GM10248 (cell line): ENCODE data around the gene COQ9.
"Not testable (repeated sequence)": the region's sequence is repeated elsewhere in the genome, so short reads cannot be mapped to it uniquely, and the experiment has no call there.

ENCODE experiments used
- CTCF ChIA-PET: fragments of 300-600 bp; sonication (Branson Sonifier 250); formaldehyde crosslinking; extraction: SDS; loops from one replicate; lab custom pipeline; 2021; ENCODE audit warnings: antibody characterized with exemption; lab: Yijun Ruan, JAX
- POLR2A ChIA-PET: fragments of 350-650 bp; sonication (Branson Sonifier 250); formaldehyde crosslinking; extraction: SDS; loops from one replicate; lab custom pipeline; 2020; ENCODE audit warnings: antibody characterized with exemption; lab: Yijun Ruan, JAX
- DNase-seq: peaks from one replicate; pipeline ENCODE4 v3.0.0; 2012; ENCODE audit errors: extremely low spot score
- TF ChIP-seq, protein P1 (sequence below): IDR thresholded peaks from 2 replicates; pipeline ENCODE4 v1.5.1; 2012; ENCODE audit warnings: mild to moderate bottlenecking, low read depth; ENCODE audit errors: extremely low read depth, missing control alignments, control extremely low read depth

COQ9 gene

DNA sequence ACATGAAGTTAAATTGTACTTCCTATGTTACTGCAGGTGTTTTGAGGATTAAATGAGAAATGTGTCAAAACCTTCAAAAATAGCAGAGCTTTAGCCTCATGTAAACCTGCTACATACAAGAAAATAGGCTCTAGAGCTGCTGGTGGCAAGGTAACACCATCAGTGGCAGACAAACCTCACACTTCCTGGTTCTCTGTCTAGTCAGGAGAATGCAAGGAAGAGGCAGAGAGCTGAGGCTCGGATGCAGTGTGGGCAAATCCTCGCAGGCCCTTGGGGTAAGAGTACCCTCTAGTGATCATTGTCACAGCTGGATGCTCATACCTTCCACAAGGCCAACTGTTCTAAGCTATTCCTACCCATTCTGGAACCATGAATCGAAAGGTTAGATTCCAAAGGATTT is 14.3 kb upstream of the COQ9 start:
- POLR2A ChIA-PET: interaction anchor here (1.8 kb wide), 1 partner anchor 14 kb away, joined by 5 read pairs; the partner anchor contains the start of genes CIAPIN1 and COQ9
- TF ChIP-seq, protein P1, sequence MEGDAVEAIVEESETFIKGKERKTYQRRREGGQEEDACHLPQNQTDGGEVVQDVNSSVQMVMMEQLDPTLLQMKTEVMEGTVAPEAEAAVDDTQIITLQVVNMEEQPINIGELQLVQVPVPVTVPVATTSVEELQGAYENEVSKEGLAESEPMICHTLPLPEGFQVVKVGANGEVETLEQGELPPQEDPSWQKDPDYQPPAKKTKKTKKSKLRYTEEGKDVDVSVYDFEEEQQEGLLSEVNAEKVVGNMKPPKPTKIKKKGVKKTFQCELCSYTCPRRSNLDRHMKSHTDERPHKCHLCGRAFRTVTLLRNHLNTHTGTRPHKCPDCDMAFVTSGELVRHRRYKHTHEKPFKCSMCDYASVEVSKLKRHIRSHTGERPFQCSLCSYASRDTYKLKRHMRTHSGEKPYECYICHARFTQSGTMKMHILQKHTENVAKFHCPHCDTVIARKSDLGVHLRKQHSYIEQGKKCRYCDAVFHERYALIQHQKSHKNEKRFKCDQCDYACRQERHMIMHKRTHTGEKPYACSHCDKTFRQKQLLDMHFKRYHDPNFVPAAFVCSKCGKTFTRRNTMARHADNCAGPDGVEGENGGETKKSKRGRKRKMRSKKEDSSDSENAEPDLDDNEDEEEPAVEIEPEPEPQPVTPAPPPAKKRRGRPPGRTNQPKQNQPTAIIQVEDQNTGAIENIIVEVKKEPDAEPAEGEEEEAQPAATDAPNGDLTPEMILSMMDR: no peak
- CTCF ChIA-PET: interaction anchor here (1.4 to 5.4 kb wide), 6 partner anchors 8 to 133 kb away, joined by 5 to 49 read pairs (median 8); partner anchors contain the start of gene POLR2C
- DNase-seq: no peak

DNA sequence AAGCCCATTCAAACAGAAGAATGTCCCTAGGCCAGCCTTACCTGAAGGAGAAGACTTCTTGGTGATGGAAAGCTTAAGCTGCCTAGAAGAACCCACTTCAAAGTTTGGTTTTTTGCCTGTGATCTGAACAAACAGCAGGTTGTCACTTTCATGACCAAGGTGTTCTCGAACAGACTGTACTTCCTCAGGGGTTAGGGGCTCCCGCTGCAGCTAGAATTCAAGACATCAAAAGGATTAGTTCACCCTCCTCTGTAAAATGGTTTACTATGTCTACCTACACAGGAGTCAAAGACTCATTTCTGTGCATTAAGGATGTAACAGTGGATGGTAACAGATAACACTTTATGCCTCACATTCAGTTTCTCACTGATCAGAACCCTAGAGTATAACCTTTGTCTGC is 13.3 kb upstream of the COQ9 start:
- no peak for DNase-seq
- ChIA-PET POLR2A (interaction anchor here (1.8 kb wide), 1 partner anchor 13 kb away, joined by 5 read pairs; the partner anchor contains the start of genes CIAPIN1 and COQ9), CTCF (interaction anchor here (2.6 to 5.4 kb wide), 2 partner anchors 12 to 16 kb away, joined by 12 to 49 read pairs; no protein-coding TSS in a partner anchor)
- TF ChIP-seq, protein P1: no peak

DNA sequence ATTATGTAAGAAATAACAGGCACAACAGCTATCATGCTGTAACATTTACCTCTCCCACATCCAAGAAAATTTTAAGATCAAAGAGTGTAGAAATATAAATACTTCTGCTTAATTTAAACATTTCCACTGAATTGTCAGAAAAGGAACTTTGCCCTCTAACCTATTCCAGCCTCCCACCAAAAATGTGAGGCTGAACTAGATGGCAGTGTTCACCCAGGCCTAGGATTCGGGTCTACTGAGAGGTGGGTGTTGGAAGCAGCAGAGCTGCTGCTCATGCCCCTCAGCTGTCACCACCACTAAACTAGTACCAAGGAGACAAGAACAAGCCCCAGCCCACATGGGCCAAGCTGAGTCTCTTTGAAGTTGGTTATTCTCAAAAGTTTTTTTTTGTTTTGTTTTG is 11.4 kb upstream of the COQ9 start:
- ChIA-PET POLR2A (no interaction called here), CTCF (interaction anchor here (1.0 to 1.5 kb wide), 4 partner anchors 9 to 18 kb away, joined by 3 to 4 read pairs (median 4); no protein-coding TSS in a partner anchor)
- TF ChIP-seq, protein P1: no peak
- no peak for DNase-seq

DNA sequence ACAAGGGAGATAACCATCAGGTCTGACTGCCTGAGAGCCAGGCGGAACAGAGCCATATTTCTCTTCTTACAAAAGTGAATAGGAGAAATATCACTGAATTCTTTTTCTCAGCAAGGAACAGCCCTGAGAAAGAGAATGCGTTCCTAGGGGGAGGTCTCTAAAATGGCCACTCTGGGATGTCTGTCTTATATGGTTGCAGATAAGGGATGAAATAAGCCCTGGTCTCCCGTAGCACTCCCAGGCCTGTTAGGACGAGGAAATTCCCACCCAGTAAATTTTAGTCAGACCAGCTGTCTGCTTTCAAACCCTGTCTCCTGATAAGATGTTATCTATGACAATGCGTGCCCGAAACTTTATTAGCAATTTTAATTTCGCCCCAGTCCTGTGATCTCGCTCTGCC is 7.3 kb upstream of the COQ9 start:
- CTCF ChIA-PET: interaction anchor here (1.5 to 13.1 kb wide), 3 partner anchors 19 to 80 kb away, joined by 4 to 112 read pairs (median 4); partner anchors contain the start of gene POLR2C
- DNase-seq, POLR2A ChIA-PET: not testable (repeated sequence)

DNA sequence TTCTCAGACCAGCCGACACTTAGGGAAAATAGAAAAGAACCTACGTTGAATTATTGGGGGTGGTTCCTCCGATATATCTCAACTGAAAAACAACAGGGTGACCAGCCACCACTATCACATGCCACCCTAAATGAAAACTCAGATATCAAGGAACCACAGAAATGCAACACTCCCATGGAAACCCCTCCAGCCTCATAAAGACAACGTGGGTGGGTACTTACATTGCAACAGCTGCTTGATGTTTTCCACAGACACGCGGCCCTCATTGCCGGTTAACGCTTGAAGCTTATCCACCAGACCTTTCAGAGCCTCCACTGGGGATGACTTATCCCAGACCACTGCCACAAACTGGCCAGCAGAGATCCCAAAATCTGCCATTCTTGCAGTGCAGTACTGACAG is 6.7 kb upstream of the COQ9 start:
- CTCF ChIA-PET: interaction anchor here (1.6 to 13.1 kb wide), 5 partner anchors 18 to 79 kb away, joined by 4 to 112 read pairs (median 5); partner anchors contain the start of gene POLR2C
- POLR2A ChIA-PET, DNase-seq: not testable (repeated sequence)

DNA sequence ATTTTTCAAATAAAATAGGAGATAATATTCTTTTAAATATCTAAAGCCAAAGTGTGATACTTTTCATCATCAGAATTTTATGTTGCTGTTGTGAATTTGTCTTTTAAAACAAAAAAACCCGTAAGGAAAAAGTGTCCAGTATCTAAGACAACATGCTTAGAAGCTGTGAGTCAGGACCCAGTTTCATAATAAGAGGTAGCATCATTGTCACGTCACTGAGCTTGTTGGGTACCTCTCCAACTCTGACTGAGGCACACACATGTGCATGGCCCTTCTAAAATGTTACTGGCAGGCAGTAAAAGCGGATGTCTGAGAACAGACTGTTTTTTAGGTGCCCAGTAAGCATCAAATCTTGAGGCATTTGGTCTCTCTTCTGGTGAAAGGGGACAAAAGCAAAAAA is 2.6 kb upstream of the COQ9 start:
- TF ChIP-seq, protein P1: no peak
- ChIA-PET POLR2A (interaction anchor here (0.7 kb wide), 1 partner anchor 44 kb away, joined by 3 read pairs; no protein-coding TSS in a partner anchor), CTCF (interaction anchor here (0.7 to 13.1 kb wide), 8 partner anchors 8 to 145 kb away, joined by 3 to 112 read pairs (median 4); partner anchors contain the start of gene POLR2C)
- DNase-seq: no peak

DNA sequence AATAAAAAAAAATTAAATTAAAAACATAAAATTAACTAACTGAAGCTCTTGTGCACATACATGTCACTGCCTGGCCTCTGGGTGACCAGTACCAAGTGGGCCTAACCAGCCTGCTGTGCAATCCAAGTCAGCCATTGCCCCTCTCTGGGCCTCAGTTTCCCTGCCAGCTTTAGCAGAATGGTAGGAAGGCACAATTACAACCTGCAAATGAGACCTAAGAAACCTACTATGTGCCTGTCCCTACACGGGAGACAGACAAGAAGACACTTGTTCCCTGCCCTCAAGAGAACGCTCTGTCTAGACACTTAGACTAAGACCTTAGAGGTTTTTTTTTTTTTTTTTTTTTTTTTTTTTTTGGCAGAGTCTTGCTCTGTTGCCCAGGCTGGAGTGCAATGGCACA is 1.8 kb upstream of the COQ9 start:
- ChIA-PET CTCF (interaction anchor here (1.1 to 13.1 kb wide), 5 partner anchors 14 to 145 kb away, joined by 3 to 112 read pairs (median 7); partner anchors contain the start of gene POLR2C), POLR2A (no interaction called here)
- no peak for DNase-seq
- TF ChIP-seq, protein P1: no peak
